HG03025 (cell line): ENCODE data around the gene CYTH4.
"Not testable (repeated sequence)": the region's sequence is repeated elsewhere in the genome, so short reads cannot be mapped to it uniquely, and the experiment has no call there.

Experiments
- ATAC-seq: cut with Tn5 transposase; IDR thresholded peaks from one replicate; pipeline ENCODE4 v1.9.1; 2021; ENCODE audit warnings: mild to moderate bottlenecking, moderate library complexity; ENCODE audit not compliant: unreplicated experiment, low FRiP score

Gene CYTH4, protein sequence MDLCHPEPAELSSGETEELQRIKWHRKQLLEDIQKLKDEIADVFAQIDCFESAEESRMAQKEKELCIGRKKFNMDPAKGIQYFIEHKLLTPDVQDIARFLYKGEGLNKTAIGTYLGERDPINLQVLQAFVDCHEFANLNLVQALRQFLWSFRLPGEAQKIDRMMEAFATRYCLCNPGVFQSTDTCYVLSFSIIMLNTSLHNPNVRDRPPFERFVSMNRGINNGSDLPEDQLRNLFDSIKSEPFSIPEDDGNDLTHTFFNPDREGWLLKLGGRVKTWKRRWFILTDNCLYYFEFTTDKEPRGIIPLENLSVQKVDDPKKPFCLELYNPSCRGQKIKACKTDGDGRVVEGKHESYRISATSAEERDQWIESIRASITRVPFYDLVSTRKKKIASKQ

DNA sequence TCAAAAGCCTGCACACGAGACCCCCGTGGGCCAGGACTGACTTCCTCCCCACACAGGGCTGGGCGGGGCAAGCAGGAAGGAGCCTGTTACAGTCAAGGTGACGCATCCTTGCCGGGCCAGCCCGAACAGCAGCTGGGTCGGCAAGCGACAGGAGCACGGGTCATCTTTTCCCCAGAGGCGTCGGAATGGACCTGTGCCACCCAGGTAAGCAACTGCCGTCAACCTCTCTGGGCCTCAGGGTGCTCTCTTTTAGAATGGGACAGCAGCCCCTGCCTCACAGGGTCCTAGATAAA, at the start of gene CYTH4:
Gene CYTH4 (plus strand): TSS at position 124 of the 293 bp plus-strand sequence. CDS start 62 bp downstream, at position 186.
- ATAC-seq: no peak

DNA sequence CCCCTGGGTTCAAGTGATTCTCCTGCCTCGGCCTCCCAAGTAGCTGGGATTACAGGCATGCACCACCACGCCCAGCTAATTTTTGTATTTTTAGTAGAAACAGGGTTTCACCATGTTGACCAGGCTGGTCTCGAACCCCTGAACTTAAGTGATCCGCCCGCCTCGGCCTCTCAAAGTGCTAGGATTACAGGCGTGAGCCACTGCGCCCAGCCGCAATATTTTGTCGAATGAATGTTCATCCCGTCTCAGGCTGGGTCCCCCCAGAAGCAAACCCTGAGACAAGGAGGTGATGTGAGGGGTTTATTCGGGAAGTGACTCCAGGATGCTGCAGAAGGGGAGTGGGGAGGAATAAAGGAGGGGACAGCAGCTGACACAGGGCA, 48.9 kb upstream of the CYTH4 start:
- not testable (repeated sequence) for ATAC-seq

GRCh38 chr22:37233751-37234631, 48.3 kb upstream of the CYTH4 start:
- ATAC-seq: no peak

- no peak for ATAC-seq
Observed at GRCh38 chr22:37234736-37235711, 47.3 kb upstream of the CYTH4 start.

- no peak for ATAC-seq
Observed at GRCh38 chr22:37235897-37236607, 46.3 kb upstream of the CYTH4 start.

DNA sequence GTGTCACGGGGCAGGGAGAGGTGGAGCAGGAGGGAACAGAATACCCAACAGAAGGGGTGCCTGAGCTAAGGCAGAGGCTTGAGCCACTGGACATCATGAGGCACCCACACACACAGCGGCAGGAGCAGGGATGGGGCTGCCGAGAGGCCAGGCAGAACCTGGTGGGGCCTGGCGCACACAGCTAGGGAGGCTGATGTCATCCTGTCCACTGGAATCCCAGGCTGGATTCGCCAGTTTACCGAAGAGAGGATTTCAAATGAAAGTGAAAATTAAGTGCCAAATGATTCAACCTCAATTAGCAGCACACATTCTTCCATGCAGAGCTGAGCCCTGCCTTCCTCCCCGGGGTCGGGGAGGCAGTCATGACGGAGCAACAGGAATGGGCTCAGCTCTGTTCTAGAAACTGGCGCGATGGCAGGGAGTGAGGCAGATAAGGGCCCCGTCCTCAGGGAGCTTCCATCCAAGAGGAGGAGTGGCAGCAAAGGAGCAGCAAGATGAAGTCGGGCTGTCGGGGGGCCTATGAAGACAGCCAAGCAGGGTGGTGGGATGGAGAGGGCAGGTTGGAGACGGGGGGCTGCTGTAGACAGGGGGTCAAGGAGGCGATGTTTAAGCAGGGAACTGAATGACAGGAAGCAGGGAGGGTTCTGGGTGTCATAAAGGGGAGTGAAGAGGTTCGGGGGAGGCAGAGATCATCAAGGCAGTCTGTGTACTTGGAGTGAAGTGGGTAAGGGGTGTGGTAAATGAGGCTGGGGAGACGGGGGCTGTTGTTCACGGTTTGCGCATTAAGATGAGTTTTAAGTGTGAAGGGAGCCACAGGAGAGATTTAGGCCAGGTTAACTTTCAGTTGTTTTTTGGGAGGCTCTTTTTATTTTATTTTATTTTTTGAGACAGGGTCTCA, 44.7 kb upstream of the CYTH4 start:
- no peak for ATAC-seq

DNA sequence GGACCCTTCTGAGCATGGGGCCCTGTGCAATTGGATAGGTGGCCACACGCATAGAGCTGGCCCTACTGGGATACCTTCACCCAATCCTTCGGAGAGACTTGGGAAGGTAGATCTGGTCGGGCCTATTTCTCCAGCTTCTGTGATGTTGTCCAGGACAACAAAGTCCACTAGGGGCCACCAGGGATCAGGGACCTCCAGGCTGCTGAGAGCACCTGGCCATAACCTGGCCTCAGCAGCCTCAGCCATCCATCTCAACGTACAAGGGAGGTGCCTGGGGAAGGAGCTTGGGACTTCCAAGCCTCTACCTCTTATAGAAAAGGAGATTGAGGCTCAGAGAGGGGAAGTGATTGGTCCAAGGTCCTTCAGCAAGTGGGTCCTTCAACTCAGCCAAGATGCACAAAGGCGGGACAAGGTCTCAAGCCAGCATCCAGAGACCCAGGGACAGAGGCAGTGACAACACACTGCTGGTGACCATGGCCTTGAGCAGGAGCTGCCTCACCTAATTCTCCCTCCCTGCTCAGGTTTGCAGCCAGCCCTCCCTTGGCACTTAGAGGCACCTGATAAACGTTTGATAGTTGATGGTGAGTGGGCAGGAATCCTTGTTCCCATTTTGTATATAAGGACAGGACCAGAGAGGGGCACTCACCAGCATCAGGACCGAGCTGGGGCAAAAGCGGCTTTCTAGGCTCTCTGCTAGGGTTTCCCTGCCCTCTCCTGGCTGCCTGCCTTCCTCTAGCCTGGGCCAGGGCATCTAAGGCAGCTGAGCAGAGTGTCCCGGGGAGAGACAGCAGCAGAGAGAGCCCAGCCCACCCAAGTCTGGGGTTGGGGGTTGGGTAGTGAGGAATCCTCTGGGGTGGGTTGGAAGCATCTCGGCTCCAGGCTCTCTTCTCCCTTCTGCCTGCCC, 42.7 kb upstream of the CYTH4 start:
- no peak for ATAC-seq

GRCh38 chr22:37240240-37240940, 41.9 kb upstream of the CYTH4 start:
- ATAC-seq: no peak

DNA sequence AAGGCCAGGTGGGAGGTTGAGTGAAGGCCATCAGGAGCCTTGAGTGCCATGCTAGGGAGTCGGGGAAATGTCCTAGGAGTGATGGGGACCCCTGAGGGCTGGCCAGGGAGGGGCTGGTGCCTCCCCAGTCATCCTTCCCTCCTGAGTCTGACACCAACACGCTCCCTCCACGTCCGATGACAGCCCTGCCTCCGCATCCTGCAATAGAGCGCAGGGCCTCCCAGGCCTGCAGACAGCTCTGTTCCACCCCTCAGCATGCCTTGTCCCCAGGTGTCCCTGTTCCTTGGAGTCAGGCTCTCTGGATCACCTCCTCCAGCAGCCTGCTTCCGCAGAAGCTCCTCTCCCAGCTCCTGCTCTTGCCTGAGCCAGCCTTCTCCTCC, 41.4 kb upstream of the CYTH4 start:
- ATAC-seq: no peak

DNA sequence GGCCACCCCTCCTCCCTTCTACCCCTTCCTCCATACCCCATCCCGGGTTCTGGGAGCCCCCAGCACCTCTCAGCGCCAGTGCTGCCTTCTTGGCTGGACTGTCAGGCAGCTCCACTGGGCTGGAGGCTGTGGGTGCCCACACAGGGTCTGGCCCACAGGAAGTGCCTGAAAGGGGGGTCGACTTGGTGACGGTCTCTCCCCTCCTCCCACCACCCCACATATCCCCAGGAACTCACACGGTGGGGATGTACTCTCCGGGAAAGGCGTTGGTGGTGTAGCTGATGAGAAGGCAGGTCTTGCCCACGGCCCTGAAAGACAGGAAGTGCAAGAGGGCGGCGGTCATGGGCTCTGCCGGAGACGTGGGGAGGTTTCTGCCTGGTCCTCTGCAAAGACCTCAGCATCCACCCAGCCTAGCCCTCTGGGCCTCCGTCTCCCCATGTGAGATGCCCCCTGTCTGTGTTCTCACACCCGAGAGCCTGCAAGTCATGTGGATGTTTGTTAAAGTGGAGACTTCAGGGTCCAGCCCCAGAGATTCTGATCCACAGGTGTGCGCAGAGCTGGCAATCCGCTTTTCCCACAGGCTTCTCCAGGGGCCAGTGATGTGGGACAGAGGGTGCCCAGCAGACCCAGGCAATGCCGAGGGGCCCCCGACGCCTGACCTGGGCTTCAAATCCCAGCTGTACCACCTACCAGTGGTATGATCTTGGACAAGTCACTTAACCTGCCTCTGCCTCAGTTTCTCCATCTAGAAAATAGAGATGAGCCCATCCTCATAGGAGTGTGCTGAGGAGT, 40.8 kb upstream of the CYTH4 start:
- ATAC-seq: no peak

DNA sequence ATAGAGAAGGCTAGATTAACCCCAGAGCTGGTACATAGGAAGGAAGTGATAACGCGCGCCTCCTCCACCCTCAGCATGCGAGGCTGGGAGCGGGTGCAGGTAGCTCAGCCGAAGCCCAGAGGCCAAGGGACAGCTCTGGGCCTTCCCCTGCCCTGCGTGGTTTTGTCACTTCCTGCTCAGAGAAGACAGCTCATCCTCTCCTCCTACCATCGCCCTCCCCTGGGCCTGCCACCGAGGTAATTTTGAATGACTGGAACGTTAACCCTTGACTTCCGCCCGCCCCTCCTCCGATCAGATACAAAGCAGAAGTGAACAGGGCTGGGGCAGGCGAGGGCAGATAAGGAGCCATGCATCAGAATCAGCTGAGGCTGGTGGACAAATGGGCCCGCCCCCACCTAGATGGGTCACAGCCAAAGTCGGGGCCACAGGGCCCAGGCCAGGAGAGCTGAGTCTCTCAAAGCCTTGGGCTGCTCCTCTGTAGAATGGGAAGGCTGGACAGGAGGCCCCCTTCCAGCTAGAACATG, 39.9 kb upstream of the CYTH4 start:
- ATAC-seq: peak; percentile 56

GRCh38 chr22:37243402-37244113, 38.8 kb upstream of the CYTH4 start:
- no peak for ATAC-seq

GRCh38 chr22:37244114-37244921, 38.0 kb upstream of the CYTH4 start, which contains the start of gene RAC2:
TSS of gene RAC2 (minus strand) at chr22:37244269. CDS start at chr22:37244148, 121 bp downstream.
- no peak for ATAC-seq

- no peak for ATAC-seq
Observed at GRCh38 chr22:37244922-37245722, 37.2 kb upstream of the CYTH4 start.
